Measurements from ENCODE around the gene ITM2C.

Gene ITM2C

DNA sequence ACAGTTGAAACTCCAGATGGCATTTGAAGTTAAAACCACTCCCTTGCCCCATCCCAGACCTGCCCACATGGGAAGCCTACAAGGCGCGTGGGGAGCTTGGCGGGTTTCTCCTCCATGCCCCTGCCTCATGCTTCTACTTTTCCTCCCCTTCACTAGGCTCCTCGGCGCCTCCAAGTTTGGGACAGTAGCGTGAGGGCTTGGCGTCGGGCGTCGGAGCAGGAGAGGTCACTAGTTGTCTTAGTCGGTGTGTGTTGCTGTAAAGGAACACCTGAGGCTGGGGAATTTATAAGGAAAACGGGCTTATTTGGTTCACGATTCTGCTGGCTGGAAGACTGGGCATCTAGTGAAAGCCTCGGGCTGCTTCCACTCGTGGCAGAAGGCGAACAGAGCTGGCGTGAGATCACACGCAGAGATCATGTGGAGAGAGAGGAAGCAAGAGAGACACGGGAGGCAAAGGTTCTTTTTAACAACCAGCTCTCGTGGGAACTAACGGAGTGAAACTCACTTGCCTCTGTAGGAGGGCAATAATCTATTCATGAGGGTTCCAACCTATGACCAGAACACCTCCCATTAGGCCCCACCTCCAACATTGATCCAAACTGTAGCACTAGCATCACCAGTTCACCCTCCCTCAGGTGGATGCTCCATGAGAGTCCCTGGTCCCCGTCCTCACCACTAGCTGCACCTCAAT, 25.3 kb downstream of the ITM2C start:
- no peak overlapping the region for H3K27ac ChIP-seq
- H3K9ac ChIP-seq = no peak overlapping the region
- H3K4me3 ChIP-seq = no peak overlapping the region
- no peaks in the 10 kb centered on the region for H3K27me3 ChIP-seq
- peaks cover 48% of the 10 kb centered on the region for H3K4me1 ChIP-seq
- H4K20me1 ChIP-seq = no peaks in the 10 kb centered on the region
- no peaks in the 10 kb centered on the region for H3K36me3 ChIP-seq
- H3K9me3 ChIP-seq = no peaks in the 10 kb centered on the region
- no peak for TF ChIP-seq Cebpa-rat (IDR thresholded peaks at IDR 0.05)
- no peak overlapping the region for H3K4me2 ChIP-seq

DNA sequence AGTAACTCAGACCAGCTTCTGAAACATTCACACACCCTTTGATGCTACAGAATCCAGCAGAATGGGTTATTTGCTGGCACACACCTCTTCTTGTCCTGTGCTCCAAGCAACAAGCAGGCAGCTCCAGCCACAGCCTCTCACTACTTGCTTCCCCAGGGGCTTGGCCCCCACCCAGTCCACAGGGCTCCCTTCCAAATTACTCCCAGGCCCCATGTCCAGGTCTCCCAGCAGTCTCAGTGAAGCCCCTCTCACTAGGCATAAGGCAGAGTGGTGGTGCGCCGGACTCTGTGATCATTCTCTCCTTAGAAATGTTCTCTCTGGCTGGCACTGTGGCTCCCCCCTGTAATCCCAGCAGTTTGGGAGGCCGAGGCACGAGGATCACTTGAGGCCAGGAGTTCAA, 25.9 kb downstream of the ITM2C start:
- Histone ChIP-seq H3K4me1 (peaks cover 44% of the 10 kb centered on the region), H3K36me3 (no peaks in the 10 kb centered on the region), H3K27me3 (no peaks in the 10 kb centered on the region), H3K27ac (no peak overlapping the region), H3K9ac (no peak overlapping the region), H3K9me3 (no peaks in the 10 kb centered on the region), H3K4me3 (no peak overlapping the region), H3K4me2 (no peak overlapping the region), H4K20me1 (no peaks in the 10 kb centered on the region)
- no peak for TF ChIP-seq Cebpa-rat (IDR thresholded peaks at IDR 0.05)

DNA sequence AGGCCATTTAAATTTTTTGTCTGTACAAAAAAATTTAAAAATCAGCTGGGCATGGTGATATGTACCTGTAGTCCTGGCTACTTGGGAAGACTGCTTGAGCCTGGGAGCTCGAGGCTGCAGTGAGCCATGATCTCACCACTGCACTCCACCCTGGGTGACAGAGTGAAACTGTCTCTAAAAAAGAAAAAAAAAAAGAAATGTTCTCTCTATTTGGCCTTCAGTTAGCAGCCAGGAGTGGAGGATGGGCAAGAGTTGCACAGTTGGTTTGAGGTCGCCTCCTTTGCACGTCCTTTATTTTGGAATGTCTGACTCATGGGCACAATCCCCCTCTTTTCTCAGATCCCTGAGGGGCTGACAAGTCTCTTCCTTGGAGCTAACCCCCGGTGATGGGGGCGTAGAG, 26.3 kb downstream of the ITM2C start:
- peaks cover 39% of the 10 kb centered on the region for H3K4me1 ChIP-seq
- no peaks in the 10 kb centered on the region for H4K20me1 ChIP-seq
- H3K36me3 ChIP-seq = no peaks in the 10 kb centered on the region
- no peaks in the 10 kb centered on the region for H3K27me3 ChIP-seq
- H3K4me2 ChIP-seq = peak overlapping the region; percentile 47
- no peaks in the 10 kb centered on the region for H3K9me3 ChIP-seq
- no peak overlapping the region for H3K27ac ChIP-seq
- no peak overlapping the region for H3K9ac ChIP-seq
- TF ChIP-seq Cebpa-rat (IDR thresholded peaks at IDR 0.05) = no peak
- no peak overlapping the region for H3K4me3 ChIP-seq

DNA sequence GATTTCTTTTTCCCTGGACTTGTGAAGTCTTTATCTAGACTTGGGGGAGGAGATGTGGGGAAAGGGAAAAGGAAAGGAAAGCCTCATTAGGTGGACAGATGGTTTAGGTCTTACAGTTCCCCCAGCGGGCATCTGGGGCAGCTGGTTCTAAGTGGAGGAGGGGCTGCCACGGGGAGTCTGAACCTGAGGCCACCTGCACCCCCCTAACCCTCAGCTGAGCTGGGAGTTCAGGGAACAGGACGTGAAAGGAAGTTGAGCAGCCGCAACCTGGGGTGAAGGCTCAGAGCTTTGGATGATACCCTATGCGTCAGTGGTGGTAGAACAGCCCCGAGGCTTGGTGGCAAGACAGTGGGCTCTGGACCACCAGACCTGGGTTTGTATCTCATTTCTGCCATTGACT, 26.8 kb downstream of the ITM2C start:
- Histone ChIP-seq H3K36me3 (no peaks in the 10 kb centered on the region), H3K4me1 (peaks cover 35% of the 10 kb centered on the region), H3K27me3 (no peaks in the 10 kb centered on the region), H3K4me2 (peak overlapping the region; percentile 47), H3K4me3 (no peak overlapping the region), H3K9me3 (no peaks in the 10 kb centered on the region), H3K9ac (no peak overlapping the region), H4K20me1 (no peaks in the 10 kb centered on the region), H3K27ac (no peak overlapping the region)
- no peak for TF ChIP-seq Cebpa-rat (IDR thresholded peaks at IDR 0.05)

DNA sequence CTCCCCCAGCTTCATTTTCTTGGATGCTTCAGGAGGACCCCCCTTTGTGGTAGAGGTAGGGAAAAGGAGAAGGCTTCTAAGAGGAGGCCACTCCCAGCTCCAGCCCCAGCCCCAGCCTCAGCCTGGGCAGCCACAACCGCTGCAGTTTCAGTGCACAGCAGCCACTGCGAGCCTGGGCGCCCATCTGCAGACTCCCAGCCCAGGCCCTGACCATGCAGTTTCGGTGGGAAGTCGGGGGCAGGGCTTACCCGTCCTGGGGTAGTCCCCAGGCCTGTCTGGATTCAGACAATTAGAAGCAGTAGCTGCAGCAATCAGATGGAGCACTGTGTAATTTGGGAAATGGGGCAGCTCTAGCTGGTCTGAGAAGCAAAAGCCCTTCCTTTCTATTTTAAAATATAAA, 28.6 kb downstream of the ITM2C start:
- Histone ChIP-seq H3K9me3 (no peaks in the 10 kb centered on the region), H4K20me1 (no peaks in the 10 kb centered on the region), H3K27me3 (no peaks in the 10 kb centered on the region), H3K4me1 (peaks cover 34% of the 10 kb centered on the region), H3K9ac (0 out of 2 replicates have a peak overlapping the region, but pooled peaks have one; percentile 1), H3K4me3 (no peak overlapping the region), H3K27ac (no peak overlapping the region), H3K36me3 (no peaks in the 10 kb centered on the region), H3K4me2 (peak overlapping the region; percentile 66)
- no peak for TF ChIP-seq Cebpa-rat (IDR thresholded peaks at IDR 0.05)

DNA sequence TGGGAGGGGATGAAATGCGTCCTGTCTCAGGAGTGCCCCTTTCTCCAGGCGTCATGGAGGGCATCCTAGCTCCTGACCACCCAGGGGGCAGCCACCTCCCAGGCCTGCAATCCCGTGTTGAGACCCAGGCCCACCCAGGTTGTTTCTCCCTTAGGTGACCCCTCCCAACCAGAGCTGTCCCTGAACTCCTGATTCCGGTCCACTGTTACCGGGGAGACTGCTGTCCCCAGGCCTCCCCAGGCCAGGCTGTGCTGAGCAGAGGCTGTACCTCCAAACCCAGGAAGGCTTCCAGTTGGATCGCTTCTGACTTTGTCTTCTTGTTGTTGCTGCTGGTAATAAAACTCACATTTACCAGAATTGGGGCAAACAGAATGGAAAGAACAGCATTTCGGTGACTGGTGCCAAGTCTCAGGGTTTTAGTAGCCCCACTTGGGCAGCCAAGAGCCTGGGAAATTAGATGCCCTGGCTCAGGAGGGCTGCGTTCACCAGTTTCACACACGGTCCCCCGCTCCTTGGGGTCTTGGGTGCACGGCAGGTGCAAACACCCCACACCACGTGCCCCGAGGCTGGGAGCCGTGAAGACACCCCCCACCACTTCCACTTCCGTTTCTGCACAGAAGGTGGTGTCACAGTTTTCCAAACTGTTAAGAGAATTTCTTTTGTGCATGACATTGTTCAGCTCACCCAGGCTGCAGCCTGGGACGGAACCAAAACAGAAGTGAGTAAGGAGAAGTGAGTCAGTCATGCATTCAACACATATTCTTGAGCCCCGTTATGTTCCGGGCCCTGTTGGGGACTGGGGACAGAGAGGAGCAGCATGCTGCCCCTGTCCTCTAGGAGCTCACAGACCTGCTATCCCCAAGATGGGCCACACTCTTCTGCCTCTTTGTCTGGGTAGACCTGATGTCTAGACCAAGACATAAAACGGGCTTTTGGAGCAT, 29.4 kb downstream of the ITM2C start:
- Histone ChIP-seq H3K4me1 (peaks cover 38% of the 10 kb centered on the region), H3K4me2 (peak overlapping the region; percentile 66), H3K27me3 (no peaks in the 10 kb centered on the region), H3K9ac (no peak overlapping the region), H3K4me3 (no peak overlapping the region), H3K27ac (0 out of 2 replicates have a peak overlapping the region, but pooled peaks have one; percentile 10), H3K9me3 (no peaks in the 10 kb centered on the region), H4K20me1 (no peaks in the 10 kb centered on the region), H3K36me3 (no peaks in the 10 kb centered on the region)
- no peak for TF ChIP-seq Cebpa-rat (IDR thresholded peaks at IDR 0.05)

DNA sequence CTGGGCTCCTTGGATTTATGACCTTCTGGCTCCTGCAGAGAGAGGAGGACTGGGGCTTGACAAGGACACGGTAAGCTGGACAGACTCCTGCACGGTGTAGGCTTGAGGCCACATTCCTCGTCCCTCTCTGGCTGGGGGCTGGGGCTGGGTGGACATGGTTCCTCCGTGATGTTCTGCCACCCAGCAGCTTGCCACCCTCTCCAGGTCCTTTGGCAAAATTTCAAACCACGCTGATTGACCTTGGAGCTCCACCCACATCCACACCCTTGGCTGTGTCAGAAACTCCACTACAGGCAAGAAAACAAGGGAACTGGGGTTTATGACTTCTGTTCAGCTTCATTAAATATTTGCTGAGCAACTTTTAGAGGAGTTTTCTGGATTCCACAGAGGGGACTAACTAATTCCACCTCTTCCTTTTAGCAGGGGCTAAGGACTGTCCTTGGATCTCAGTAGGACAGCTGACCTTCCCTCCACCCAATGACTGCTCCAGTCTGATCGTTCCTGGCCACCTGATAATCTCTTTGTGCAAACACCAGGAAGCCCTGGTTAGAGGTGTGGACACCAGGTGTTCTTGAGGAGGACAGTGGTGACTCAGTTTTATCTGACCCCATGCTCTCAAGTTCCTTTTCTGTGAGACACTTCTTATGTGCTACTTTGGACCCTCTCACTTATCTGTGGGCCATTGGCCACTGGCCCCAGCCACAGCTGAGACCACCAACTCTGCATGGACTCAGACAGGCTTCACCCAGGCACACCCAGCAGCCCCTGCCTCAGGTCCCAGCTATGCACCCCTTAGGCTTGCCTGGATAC, 31.0 kb downstream of the ITM2C start:
- no peak overlapping the region for H3K9ac ChIP-seq
- no peak for TF ChIP-seq Cebpa-rat (IDR thresholded peaks at IDR 0.05)
- no peak overlapping the region for H3K4me3 ChIP-seq
- peaks cover 43% of the 10 kb centered on the region for H3K4me1 ChIP-seq
- H3K4me2 ChIP-seq = no peak overlapping the region
- no peak overlapping the region for H3K27ac ChIP-seq
- no peaks in the 10 kb centered on the region for H3K36me3 ChIP-seq
- no peaks in the 10 kb centered on the region for H3K27me3 ChIP-seq
- no peaks in the 10 kb centered on the region for H3K9me3 ChIP-seq
- no peaks in the 10 kb centered on the region for H4K20me1 ChIP-seq

DNA sequence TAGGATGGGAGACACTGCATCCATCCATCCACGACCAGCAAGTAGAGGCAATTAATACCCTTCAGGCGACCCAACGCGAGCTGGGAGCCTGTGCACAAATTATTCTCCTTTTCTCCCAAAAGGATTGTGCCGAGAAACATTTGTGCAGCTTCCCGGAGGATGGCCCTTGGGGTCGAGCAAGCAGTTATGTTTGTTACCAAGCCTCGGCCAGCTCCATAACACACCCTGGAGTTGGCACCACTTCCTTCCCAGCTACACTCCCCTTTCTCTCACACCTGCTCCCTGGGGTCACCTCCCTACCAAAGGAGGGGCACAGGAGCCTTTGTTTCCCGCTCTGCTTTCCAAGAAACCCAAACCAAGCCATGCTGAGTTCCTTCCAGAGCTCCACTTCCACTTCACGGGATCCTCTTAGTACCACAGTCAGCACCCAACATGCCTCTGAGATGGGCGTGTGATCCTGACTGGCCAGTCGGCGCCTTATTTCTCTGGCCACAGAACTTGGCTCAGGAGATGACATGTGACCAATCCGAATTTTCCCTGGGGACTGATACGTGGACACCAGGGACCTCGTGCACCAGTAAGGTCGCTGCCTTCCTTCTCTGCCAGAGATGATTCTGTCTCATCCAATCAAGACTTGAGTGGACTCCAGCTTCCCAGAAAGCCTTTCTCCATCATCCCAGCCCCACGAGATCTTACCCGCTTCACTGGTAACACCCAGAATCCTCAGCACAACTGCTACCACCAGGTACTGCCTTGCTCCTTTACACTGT, 31.8 kb downstream of the ITM2C start:
- Histone ChIP-seq H3K4me2 (no peak overlapping the region), H3K27ac (no peak overlapping the region), H4K20me1 (no peaks in the 10 kb centered on the region), H3K4me1 (peaks cover 36% of the 10 kb centered on the region), H3K4me3 (no peak overlapping the region), H3K9ac (no peak overlapping the region), H3K36me3 (no peaks in the 10 kb centered on the region), H3K27me3 (no peaks in the 10 kb centered on the region), H3K9me3 (no peaks in the 10 kb centered on the region)
- no peak for TF ChIP-seq Cebpa-rat (IDR thresholded peaks at IDR 0.05)
